GM18867 (cell line): ENCODE measurements around the gene ST6GALNAC1.

Experiments
- ATAC-seq: cut with Tn5 transposase; IDR thresholded peaks from one replicate; pipeline ENCODE4 v1.9.1; 2021; ENCODE audit warnings: mild to moderate bottlenecking, moderate library complexity; ENCODE audit not compliant: unreplicated experiment

Gene ST6GALNAC1

DNA sequence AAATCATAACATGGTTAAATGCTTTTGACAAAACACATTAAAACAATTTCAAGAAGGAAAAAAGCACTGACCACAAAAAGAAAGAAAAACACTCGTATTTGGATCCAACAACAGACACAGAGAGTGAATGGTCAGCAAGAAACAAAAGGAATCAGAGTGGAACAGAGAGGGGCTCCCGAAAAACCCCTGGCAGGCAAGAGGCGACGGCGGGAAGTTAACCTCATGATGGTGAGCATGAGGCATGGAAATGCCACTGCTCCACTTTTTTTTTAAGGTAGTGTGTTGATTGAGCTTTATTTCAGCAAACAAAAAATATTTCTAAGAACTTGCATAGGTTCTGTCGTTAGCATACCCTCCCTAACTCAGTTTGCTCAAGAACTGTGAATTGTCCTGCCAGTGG is 32.1 kb upstream of the ST6GALNAC1 start:
- no peak for ATAC-seq

- ATAC-seq, result no peak
These were observed 31.0 kb upstream of the ST6GALNAC1 start for GRCh38 chr17:76674600-76674999.

GRCh38 chr17:76673729-76674128 is 30.2 kb upstream of the ST6GALNAC1 start:
- no peak for ATAC-seq

DNA sequence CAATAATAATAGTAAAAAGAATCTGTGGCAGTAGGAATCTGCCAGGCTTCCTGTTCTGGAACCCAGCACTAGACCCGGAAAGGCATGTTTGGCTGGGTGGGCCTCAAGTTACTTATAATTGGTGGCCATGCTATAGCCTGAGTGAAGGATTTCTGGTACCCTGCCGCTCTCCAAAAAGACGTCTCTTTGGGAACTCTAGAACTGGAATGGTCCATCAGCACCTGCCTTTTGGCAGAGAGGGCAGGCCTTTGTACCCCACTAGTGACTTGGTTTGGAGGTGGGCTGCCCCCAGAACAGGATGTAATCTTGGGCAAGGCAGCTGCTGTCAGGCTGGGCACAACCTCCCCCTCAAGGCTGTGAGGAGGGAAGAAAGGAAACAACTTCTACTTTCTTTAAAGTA is 29.3 kb upstream of the ST6GALNAC1 start:
- ATAC-seq, result no peak

DNA sequence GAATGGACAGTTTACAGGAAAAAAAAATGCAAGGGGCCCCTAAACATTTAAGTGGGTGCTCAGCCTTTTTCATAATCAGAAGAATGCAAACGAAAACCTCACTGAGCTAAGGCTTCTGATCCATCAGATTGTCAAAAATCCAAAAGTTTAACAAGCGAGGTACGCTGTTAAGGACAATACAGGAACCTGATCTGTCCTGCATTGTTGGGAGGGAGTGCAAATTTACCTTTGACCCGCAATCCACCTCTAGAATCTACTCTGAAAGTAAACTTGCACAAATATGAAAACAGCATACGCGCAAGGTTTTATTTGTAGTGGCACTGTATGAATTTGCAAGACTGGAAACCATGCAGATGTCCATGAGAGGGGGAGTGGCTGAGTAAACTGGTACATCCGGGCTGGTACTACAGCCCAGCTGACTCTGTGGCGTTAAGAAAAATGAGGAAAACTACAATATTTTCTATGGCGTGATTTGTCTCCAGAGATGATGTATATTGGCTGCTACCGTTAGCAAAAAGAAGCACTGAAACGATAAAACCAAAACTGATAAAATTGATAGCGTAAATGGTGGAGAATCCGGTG is 28.8 kb upstream of the ST6GALNAC1 start:
- no peak for ATAC-seq

- no peak for ATAC-seq
These were observed 28.3 kb upstream of the ST6GALNAC1 start for GRCh38 chr17:76671912-76672262.

GRCh38 chr17:76671123-76671911 is 27.8 kb upstream of the ST6GALNAC1 start:
- peak; percentile 99 for ATAC-seq

DNA sequence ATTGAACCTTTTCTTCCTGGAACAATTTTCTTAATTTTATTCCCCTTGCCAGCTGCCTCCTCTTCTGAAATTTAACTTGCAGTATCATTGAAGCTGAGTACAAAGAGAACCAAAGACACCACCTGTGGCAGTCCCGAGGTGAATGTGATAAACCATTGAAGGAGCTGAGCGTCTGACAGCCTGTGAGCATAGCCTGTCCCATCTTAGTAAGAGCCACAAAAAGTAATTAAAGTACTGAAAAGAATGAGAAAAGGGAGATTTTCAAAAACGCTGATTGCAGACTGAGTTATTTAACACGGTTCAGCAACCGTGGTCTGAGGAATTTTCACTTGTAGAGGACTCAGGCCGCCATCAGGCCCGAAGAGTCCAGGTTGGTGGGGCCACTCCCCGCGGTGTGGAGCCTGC is 27.2 kb upstream of the ST6GALNAC1 start:
- ATAC-seq, result no peak

GRCh38 chr17:76670020-76670717 is 26.6 kb upstream of the ST6GALNAC1 start:
- ATAC-seq, result no peak

GRCh38 chr17:76667786-76668453 is 24.4 kb upstream of the ST6GALNAC1 start:
- ATAC-seq, result no peak

DNA sequence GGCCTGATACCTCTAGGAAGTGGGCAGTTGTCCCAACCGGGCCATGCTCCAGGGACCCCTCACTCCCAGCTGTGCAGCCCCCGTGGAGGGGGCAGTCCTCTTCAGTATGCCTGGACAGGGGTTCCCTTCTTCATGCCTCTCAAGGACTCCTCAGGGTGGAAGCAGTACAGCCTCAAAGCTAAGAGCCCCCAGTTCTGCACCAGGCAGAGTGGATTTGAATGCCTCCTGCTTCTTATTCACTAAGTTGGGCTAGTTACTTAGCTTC is 23.9 kb upstream of the ST6GALNAC1 start:
- no peak for ATAC-seq

DNA sequence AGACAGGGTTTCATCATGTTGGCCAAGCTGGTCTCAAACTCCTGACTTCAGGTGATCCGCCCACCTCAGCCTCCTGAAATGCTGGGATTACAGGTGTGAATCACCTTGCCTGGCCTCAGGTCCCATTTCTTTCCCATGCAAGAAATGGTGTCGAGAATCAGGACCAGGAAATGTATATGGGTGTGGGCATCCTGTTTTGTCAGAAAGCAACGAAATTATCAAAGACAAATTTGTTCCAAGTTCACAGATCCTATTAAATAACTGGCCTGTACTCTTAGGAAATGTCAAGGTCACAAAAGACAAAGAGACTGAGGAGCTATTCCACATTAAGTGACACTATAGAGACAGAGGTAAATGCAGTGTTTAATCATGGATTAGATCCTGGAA is 17.1 kb upstream of the ST6GALNAC1 start:
- ATAC-seq, result no peak

GRCh38 chr17:76659928-76660655 is 16.5 kb upstream of the ST6GALNAC1 start:
- no peak for ATAC-seq

DNA sequence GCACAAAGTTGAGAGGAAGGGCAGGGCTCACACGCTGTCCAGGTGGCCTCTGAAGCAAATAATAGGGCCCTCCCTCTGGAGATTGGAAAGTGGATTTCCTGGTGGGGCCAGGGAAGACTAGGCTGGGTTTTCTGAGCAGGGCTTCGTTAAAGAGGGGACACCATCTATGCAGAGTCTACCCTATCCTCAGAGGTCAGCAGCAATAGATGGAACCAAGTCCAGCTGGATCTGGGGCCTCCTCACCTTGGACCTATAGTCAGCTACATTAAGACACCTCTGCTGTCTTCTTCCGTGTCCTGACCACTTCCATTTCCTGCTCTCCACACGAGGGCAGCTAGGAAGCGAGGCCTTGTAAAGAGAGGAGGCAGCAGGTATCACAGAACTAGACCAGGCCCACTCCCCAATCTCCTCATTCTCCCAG is 14.7 kb upstream of the ST6GALNAC1 start:
- ATAC-seq, result no peak

DNA sequence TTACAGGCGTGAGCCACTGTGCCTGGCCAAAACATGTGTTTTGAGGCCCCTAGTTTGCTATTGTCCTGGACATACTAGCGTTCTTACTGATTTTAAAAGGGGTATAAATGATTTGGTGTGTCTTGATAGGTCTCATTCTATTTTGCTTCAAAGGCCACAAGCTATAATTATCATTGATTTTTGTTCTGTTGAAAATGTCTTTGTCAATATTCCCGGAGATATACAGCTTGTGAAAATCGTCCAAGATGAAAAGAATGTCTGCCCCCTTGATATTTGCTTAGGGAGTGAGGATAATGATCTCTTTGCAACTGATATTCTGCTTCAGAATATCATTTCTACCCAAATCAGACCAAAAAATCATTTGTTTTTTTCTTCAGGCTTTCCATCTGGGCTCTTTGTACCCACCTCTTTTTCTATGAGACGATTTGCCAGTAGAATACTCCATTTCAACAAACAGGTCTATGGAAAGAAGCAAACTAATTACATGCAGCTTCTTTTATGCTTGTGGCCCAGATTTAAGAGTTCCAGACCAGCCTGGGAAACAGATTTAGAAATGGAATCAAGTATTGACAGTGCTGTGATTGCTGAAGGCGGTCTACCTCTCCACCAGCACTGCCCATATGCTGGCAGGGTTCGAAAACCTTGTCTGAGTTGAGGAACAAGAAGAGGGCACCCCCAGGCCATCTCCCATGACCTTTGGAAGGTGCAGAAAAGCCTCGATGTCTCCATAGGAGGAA is 14.1 kb upstream of the ST6GALNAC1 start:
- no peak for ATAC-seq

DNA sequence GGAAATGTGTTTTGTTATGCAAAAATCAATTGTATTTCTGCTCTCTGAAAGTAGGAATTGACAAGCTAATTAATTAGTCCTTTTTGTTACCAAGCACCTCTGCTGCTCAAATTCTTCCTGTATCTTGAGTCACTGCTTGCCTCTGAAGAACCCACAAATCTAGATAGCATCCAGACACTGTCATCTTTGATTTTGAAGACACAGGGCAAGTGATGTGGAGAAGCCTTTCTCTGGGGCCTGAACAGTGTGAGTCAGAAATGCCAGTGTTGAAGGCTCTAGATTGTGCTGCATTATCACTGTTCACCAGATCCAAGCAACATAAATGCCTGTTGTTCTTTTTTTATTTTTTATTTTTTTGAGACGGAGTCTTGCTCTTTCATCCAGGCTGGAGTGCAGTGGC is 10.9 kb upstream of the ST6GALNAC1 start:
- no peak for ATAC-seq

- no peak for ATAC-seq
These were observed 6.9 kb upstream of the ST6GALNAC1 start for GRCh38 chr17:76650504-76650903.

DNA sequence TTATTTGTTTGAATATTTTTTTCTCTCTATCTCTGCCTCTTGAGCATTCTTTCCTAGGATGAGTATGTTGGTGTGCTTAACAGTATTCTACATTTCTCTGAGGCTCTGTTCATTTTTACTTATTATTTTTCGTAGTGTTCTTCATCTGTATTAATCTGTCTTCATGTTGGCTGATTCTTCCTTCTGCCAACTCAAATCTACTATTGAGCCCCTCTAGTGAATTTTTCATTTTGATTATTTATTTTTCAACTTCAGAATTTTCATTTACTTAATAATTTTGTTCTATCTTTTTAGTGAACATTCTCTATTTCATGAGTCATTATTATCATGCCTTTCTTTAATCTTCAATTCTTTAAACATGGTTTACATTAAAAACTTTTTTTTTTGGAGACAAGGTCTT is 3.2 kb upstream of the ST6GALNAC1 start:
- ATAC-seq, result no peak

DNA sequence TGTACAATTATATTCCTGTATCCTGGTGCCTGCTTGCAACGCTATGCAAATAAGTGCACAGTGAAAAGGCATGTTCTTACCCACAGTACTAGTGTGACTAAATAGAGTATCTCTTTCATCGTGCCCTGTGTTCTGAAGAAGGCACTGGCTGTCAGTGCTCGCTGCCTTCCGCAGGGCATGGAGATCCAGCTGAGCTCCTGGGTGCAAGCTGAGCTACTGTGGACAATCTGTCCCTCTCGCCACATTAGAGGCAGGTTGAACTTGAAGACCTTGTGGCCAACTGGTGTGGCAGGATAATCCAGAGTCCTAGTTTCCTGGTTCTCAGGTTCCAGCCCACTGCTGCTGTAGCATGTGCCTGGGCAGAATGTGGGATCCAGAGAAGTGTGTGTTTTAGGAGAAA is 1.9 kb upstream of the ST6GALNAC1 start:
- ATAC-seq, result no peak

DNA sequence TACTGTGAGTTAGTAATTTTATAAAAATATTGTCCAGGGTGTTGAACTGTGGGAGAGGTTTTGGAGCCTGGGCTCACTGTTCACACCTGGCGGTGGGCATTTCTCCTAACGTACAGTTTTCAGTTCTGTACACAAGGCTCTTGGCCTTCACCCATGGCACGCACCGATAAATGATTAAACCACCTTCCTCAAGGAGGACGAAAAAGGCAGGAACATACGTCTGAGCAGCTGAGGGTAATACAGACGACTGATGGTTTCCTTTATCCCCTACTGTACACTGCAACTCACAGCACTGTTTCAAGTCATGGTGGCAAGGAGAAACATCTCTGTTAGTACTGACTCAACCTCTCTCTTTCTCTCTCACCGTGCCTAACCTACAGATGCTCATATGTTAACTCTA is 1.4 kb upstream of the ST6GALNAC1 start:
- ATAC-seq, result no peak

- ATAC-seq, result no peak
These were observed 563 bp downstream of the ST6GALNAC1 start for GRCh38 chr17:76642994-76643393.
